Measurements from ENCODE around the gene CDH13. TPM values are rescaled to one million over a fixed set of nuclear protein-coding genes. Genes with fewer than 3 reads are reported as not detected.

Gene CDH13
- total RNA-seq, 2 donors from 2014 or later: 2.9 TPM; not detected in 1

- no peaks in the 10 kb centered on the region for H3K4me1 ChIP-seq
- TF ChIP-seq CTCF (IDR thresholded peaks at IDR 0.05): no peak
- no peak for TF ChIP-seq POLR2A (IDR thresholded peaks at IDR 0.05)
- DNase-seq: no peak
These were observed 520.5 kb downstream of the CDH13 start for GRCh38 chr16:83147244-83147643.

GRCh38 chr16:83158320-83158957 is 531.7 kb downstream of the CDH13 start:
- ATAC-seq (no peak), DNase-seq (no peak)
- 51 to 60% methylated on average over 15 of the region's 15 CpGs for WGBS, 2 donors
- H3K36me3 ChIP-seq (replicated peaks in 1 of 2; ENCODE audit: insufficient read depth in 1 of 2, low read depth in 2 of 2): no peaks in the 10 kb centered on the region
- no peaks in the 10 kb centered on the region for H3K27me3 ChIP-seq
- H3K4me1 ChIP-seq: no peaks in the 10 kb centered on the region
- H3K4me3 ChIP-seq: no peak overlapping the region
- intact Hi-C loops (cut with DNase I): no loop called here
- no peaks in the 10 kb centered on the region for H3K9me3 ChIP-seq
- H3K27ac ChIP-seq: no peak overlapping the region
- no peak for TF ChIP-seq POLR2A (IDR thresholded peaks at IDR 0.05)
- TF ChIP-seq CTCF (IDR thresholded peaks at IDR 0.05): no peak

More at GRCh38 chr16:83147244-83147643, 520.5 kb downstream of the CDH13 start:
- no peaks in the 10 kb centered on the region for H3K36me3 ChIP-seq (replicated peaks in 1 of 2; ENCODE audit: insufficient read depth in 1 of 2, low read depth in 2 of 2)
- intact Hi-C loops (cut with DNase I): no loop called here
- 52 to 61% methylated on average over 6 of the region's 6 CpGs for WGBS, 2 donors
- no peaks in the 10 kb centered on the region for H3K27me3 ChIP-seq
- no peaks in the 10 kb centered on the region for H3K9me3 ChIP-seq
- no peak overlapping the region for H3K4me3 ChIP-seq
- H3K27ac ChIP-seq: no peak overlapping the region
- no peak for ATAC-seq

- no peak for ATAC-seq
- WGBS, 2 donors: 53 to 62% methylated on average over 2 of the region's 2 CpGs
- Histone ChIP-seq H3K9me3 (no peaks in the 10 kb centered on the region), H3K4me1 (no peaks in the 10 kb centered on the region), H3K27me3 (no peaks in the 10 kb centered on the region), H3K36me3 (replicated peaks in 1 of 2; ENCODE audit: insufficient read depth in 1 of 2, low read depth in 2 of 2) (no peaks in the 10 kb centered on the region), H3K27ac (no peak overlapping the region), H3K4me3 (no peak overlapping the region)
- TF ChIP-seq POLR2A (IDR thresholded peaks at IDR 0.05): no peak
- no peak for TF ChIP-seq CTCF (IDR thresholded peaks at IDR 0.05)
- no peak for DNase-seq
- intact Hi-C loops (cut with DNase I): no loop called here
These were observed 532.3 kb downstream of the CDH13 start for GRCh38 chr16:83159049-83159448.

- H3K4me3 ChIP-seq: no peak overlapping the region
- ATAC-seq (no peak), DNase-seq (no peak)
- no peaks in the 10 kb centered on the region for H3K27me3 ChIP-seq
- H3K27ac ChIP-seq: no peak overlapping the region
- H3K9me3 ChIP-seq: no peaks in the 10 kb centered on the region
- no peaks in the 10 kb centered on the region for H3K36me3 ChIP-seq (replicated peaks in 1 of 2; ENCODE audit: insufficient read depth in 1 of 2, low read depth in 2 of 2)
- WGBS, 2 donors: 41 to 44% methylated on average over 7 of the region's 7 CpGs
- intact Hi-C loops (cut with DNase I): no loop called here
- H3K4me1 ChIP-seq: no peaks in the 10 kb centered on the region
- TF ChIP-seq CTCF (IDR thresholded peaks at IDR 0.05): no peak
- no peak for TF ChIP-seq POLR2A (IDR thresholded peaks at IDR 0.05)
These were observed 533.7 kb downstream of the CDH13 start for GRCh38 chr16:83160287-83161020.

All from body of pancreas (tissue), 4 donors.